Measurements from ENCODE around the gene RAD9A.

The RAD9A gene

GRCh38 chr11:67429038-67429668 is 37.4 kb downstream of the RAD9A start:
- no peak for DNase-seq

- no peak for DNase-seq
These were observed 37.9 kb downstream of the RAD9A start for GRCh38 chr11:67429722-67430121.

DNA sequence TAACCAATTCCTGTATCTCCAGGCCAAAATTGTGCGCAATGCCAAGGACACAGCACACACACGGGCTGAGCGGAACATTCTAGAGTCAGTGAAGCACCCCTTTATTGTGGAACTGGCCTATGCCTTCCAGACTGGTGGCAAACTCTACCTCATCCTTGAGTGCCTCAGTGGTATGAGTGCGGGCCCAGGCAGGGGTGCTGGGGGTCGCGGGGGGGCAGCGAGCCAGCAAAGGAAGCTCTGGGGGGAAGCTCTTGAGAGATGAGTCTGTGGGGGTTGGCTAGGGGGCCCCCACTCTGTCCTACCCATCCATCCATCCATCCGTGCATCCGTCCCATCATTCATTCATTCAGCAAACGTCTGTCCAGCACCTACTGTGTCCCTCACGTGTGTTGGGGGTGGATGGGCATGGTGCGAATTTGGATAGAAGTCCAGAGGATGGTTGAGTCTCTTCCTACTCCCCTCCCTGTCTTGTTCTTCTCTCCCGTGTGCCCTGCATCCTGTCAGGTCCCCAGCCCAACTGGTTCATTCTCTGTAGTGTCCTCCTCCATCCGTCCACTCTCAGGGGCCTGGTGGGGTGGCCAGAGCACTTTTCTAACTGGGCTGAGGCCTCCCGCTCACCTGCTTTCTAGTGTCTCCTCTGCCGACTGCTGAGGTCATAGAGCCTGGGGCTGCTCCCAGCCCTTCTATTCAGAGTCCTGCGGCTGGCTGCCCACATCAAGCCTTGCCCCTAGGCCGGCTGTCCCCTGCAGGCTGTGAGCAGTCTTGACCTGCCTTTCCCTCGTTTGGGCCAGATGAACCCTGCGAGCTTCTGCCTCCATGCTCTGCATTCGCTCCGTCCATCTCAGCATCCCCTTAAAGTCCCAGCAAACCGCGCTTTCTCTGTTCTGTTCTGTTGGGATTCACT is 39.8 kb downstream of the RAD9A start:
- DNase-seq, result no peak

DNA sequence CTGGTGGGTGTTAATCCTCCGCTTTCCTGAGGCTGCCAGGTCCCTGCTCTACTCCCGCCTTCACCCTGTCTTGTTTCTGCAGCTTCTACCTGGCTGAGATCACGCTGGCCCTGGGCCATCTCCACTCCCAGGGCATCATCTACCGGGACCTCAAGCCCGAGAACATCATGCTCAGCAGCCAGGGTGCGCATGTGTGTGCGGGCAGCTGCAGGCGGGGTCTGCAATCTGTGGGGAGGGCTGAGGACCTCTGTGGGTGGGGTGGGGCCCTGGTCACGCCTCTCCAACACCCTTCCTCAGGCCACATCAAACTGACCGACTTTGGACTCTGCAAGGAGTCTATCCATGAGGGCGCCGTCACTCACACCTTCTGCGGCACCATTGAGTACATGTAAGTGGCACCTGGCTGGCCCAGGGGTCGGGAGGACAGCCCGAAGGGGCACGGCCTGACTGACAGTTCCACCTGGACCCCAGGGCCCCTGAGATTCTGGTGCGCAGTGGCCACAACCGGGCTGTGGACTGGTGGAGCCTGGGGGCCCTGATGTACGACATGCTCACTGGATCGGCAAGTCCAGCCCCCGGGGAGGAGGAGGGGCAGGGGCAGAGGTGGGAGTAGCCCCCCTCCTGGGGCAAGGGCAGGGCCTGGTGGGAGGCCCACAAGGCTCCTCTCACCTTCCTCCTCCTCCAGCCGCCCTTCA is 41.0 kb downstream of the RAD9A start:
- no peak for DNase-seq

GRCh38 chr11:67433536-67434394 is 42.0 kb downstream of the RAD9A start:
- no peak for DNase-seq

GRCh38 chr11:67434395-67434881 is 42.7 kb downstream of the RAD9A start:
- DNase-seq, result no peak

- no peak for DNase-seq
These were observed 43.4 kb downstream of the RAD9A start for GRCh38 chr11:67435031-67435726.

DNA sequence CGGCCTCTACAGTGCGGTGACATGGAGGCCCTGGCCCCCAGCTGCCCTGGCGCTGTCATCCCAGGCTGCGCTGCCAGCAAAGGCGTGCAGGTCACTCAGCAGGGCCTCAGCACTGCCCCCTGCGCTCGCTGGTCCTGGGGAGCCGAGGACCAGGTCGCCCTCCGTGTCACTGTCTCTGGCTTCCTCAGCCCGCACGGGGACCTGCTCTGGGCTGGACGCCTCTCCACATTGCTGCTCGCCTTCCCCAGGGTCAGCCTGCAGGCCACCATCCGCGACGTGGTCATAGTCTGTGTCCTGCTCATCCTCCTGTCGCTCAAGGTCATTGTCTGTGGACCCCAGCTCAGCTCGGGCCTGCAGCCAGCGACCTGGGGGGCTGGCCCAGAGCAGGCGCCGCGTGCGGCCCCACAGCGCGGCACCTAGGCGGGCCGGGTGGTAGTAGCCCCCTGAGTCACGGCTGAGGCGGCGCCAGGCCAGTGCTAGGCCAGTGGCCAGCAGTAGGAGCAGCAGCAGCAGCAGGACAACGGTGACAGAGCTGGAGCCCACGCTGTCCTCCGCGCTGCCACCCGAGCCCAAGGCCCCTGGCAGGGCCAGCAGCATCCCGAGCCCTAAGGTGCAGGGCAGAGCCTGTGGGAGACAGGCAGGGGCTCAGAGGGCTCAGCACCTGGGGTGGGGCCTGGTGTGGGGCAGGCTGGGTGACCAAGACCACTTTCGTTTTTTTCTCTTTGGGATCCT is 44.1 kb downstream of the RAD9A start:
- no peak for DNase-seq

GRCh38 chr11:67436459-67437081 is 44.8 kb downstream of the RAD9A start:
- DNase-seq, result no peak

GRCh38 chr11:67437082-67437808 is 45.5 kb downstream of the RAD9A start, which contains the start of gene PTPRCAP:
Gene PTPRCAP (minus strand): TSS chr11:67437682. CDS start chr11:67437619, 63 bp downstream.
- no peak for DNase-seq

DNA sequence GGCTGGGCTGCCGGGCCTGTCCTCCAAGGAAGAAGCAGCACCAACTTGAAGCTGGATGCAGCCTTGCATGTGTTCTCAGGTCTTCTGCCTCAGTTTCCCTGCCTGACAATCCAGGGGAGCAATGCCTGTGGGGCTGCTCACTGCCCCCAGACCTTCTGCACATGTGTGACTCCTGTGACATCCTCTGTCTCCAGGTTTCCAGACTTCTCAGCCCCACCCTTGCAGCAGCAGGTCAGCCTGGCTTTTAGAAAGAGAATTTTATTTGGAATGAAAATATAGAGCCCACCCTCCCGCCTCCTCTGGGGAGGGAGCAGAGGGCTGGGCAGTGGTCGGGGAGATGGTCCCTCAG is 46.0 kb downstream of the RAD9A start:
- DNase-seq, result no peak

- DNase-seq, result no peak
These were observed 46.5 kb downstream of the RAD9A start for GRCh38 chr11:67438158-67438902.

- DNase-seq, result no peak
These were observed 47.8 kb downstream of the RAD9A start for GRCh38 chr11:67439321-67440228.

DNA sequence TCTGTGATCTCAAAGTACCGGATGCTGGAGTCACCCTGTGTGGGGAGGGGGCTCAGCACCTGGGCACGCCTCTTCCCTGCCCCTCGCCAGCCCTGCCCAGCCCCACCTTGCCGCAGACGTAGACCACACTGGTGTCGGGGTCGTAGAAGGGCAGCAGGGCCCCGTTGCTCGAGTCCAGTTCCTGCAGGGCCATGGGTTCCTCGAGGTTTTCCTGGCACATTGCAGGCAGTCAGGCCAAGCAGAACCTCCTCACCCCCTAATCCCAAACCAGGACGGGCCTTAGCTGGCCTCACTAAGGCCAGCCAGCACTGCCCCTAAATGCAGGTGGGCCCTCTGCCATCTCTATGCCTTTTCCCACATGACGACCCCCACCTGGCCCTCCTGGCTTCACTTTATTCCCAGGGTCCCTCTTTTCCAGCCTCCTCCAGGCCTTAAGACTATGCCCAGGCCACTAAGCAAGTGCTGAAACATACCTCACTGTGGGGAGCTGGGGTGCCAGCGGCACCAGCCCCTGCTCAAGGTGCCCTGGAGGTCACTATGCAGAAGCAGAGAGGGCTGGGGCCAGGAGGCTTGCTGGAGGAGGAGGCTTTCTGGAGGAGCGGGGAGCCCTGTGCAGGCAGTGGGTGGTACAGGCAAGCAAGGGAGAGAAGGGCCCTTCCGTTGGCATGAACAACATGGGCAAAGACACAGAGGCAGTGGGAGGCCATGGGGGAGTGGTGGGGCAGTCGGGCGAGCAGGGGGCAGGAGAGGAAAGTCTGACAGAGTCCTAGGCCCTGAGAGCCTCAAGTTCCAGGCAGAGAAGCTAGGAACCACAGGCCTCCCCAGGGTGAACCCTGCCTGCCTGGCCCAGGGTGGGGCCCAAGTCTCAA is 48.7 kb downstream of the RAD9A start:
- DNase-seq, result no peak

GRCh38 chr11:67441098-67441563 is 49.3 kb downstream of the RAD9A start:
- DNase-seq, result no peak

GRCh38 chr11:67441731-67442351 is 50.1 kb downstream of the RAD9A start:
- DNase-seq, result no peak
